Activated naive CD8-positive, alpha-beta T cell treated with anti-CD3 and anti-CD28 coated beads for 36 hours (primary cell): Measurements from ENCODE around the gene CORO6. TPM values are rescaled to one million over a fixed set of nuclear protein-coding genes. Genes with fewer than 3 reads are reported as not detected.

Source experiments
- DNase-seq: peaks from one replicate; pipeline ENCODE4 v3.0.0; 2021
- H3K27ac Mint-ChIP-seq: one replicate; pipeline ENCODE4 v1.8.0; 2022; ENCODE audit warnings: mild to moderate bottlenecking, moderate library complexity, mixed read lengths
- H3K27me3 Mint-ChIP-seq: one replicate; pipeline ENCODE4 v1.8.0; 2022; ENCODE audit warnings: mild to moderate bottlenecking, mixed read lengths
- H3K36me3 Mint-ChIP-seq: one replicate; pipeline ENCODE4 v1.8.0; 2021; ENCODE audit warnings: mild to moderate bottlenecking, mixed read lengths
- H3K4me1 Mint-ChIP-seq: one replicate; pipeline ENCODE4 v1.8.0; 2021; ENCODE audit warnings: mixed read lengths
- H3K4me3 Mint-ChIP-seq: one replicate; pipeline ENCODE4 v1.8.0; 2022; ENCODE audit warnings: mild to moderate bottlenecking, moderate library complexity, mixed read lengths
- H3K9me3 Mint-ChIP-seq: one replicate; pipeline ENCODE4 v1.8.0; 2022; ENCODE audit warnings: mixed read lengths
- total RNA-seq, 2 experiments: library from RNA; stranded (reverse); gene quantifications; one replicate each; pipeline ENCODE4 v1.2.3, GENCODE V29; 2021

Gene CORO6
- total RNA-seq, 2 experiments from 2014 or later, result 8.9 to 9.4 TPM

DNA sequence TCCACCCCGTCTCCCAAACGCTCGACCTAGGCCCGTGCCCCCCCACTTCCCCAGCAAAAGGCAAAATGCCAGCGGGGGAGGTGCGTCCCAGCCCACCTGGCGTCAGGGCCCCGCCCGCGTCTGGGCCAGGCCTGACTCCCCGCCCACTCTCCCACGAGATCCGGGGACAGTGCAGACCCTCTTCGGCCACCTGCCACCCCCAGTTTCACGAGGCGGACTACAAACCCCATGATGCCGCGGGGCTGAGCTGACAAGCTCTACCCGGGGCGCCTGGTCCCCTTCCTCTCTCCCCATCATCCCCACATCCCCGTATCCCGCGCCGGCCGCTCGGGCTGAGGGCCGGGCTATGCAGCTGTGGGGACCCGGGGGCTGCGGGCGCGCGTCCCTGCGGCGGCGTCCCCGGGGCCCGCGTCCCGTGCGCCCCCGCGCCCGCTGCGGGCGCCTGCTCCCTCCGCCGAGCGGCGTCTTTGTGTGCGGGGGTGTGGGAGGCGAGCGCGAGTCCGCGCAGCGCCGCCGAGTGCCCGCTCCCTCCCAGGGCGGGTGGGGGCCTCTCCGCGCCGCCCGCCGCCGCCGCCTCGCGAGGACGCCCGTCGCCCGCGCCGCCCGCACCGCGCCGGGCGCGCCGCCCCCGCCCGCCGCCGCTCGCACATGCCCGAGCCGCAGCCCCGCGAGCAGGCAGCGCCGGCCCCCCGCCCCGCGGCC is 29.7 kb downstream of the CORO6 start, which contains the start of gene ANKRD13B:
TSS of gene ANKRD13B (plus strand) at position 283 of the 702 bp plus-strand sequence. CDS start 490 bp downstream, outside the sequence.
- Mint-ChIP-seq H3K4me3 (peak within 1 kb of the TSS; percentile 88), H3K27ac (no peak within 1 kb of the TSS), H3K9me3 (no peaks in the 10 kb centered on the region), H3K4me1 (peaks cover 34% of the 10 kb centered on the region), H3K27me3 (no peaks in the 10 kb centered on the region), H3K36me3 (peaks cover 3% of the 10 kb centered on the region)
- DNase-seq, result peak; percentile 60

DNA sequence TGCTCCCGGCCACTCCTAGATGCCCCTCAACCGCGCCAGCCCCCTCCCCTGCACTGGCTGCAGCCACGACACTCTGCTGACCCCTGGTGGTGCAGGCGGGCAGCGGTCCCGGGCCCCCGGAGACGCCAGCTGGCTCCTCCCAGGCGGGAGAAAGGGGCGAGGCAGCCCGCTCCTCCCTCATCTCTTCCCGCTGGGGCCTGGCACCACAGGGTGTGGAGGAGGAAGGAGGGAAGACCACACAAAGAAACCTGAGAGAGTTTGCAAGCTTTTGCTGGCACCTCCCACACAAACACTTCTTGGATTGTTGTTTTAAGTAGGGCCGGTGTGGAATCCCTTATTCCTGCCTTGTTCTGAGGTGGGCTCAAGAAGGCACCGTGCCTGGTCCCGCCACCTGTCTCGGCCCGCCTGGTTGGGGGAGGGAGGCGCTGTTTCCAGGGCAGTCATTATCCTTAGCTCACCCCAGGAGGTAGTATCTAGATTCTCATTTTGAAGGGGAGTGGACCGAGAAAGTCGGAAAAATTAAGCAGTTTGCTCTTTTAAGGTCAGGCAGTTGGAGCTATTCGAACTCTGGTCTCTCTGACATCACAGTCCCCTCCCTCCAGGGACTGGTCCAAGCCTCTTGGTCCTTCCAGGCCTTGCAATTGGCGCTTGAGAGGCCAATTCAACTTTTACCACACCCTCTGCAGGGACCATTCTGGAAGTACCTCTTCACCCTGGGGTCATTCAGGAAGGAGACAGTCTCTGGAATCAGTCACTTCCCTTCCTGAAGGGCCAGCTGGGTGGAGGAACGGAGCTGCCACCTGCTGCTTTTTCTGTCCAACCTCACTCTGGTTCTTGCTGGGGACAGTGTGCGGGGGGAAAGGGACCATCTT is 30.7 kb downstream of the CORO6 start:
- H3K27ac Mint-ChIP-seq, result peak overlapping the region; percentile 87
- H3K9me3 Mint-ChIP-seq, result no peaks in the 10 kb centered on the region
- peaks cover 44% of the 10 kb centered on the region for H3K4me1 Mint-ChIP-seq
- H3K36me3 Mint-ChIP-seq, result peaks cover 4% of the 10 kb centered on the region
- H3K27me3 Mint-ChIP-seq, result no peaks in the 10 kb centered on the region
- peak overlapping the region; percentile 88 for H3K4me3 Mint-ChIP-seq
- DNase-seq, result peak; percentile 87

GRCh38 chr17:29591146-29591736 is 31.5 kb downstream of the CORO6 start:
- no peaks in the 10 kb centered on the region for H3K9me3 Mint-ChIP-seq
- peak; percentile 65 for DNase-seq
- H3K4me3 Mint-ChIP-seq, result peak overlapping the region; percentile 88
- peaks cover 4% of the 10 kb centered on the region for H3K36me3 Mint-ChIP-seq
- peaks cover 51% of the 10 kb centered on the region for H3K4me1 Mint-ChIP-seq
- H3K27ac Mint-ChIP-seq, result peak overlapping the region; percentile 87
- no peaks in the 10 kb centered on the region for H3K27me3 Mint-ChIP-seq

- Mint-ChIP-seq H3K36me3 (peaks cover 4% of the 10 kb centered on the region), H3K27me3 (no peaks in the 10 kb centered on the region), H3K4me1 (peaks cover 58% of the 10 kb centered on the region), H3K4me3 (peak overlapping the region; percentile 88), H3K9me3 (no peaks in the 10 kb centered on the region), H3K27ac (peak overlapping the region; percentile 87)
- DNase-seq, result peak; percentile 47
These were observed 32.1 kb downstream of the CORO6 start for GRCh38 chr17:29590411-29591145.

- peak within 1 kb of the TSS; percentile 87 for H3K27ac Mint-ChIP-seq
- peaks cover 62% of the 10 kb centered on the region for H3K4me1 Mint-ChIP-seq
- H3K36me3 Mint-ChIP-seq, result peaks cover 4% of the 10 kb centered on the region
- H3K9me3 Mint-ChIP-seq, result no peaks in the 10 kb centered on the region
- DNase-seq, result peak; percentile 92
- no peaks in the 10 kb centered on the region for H3K27me3 Mint-ChIP-seq
- peak within 1 kb of the TSS; percentile 90 for H3K4me3 Mint-ChIP-seq
These were observed 32.9 kb downstream of the CORO6 start, which contains the start of gene GIT1 for GRCh38 chr17:29589524-29590410. Gene GIT1 (minus strand): TSS chr17:29589648. CDS start chr17:29589378, 270 bp downstream.

- Mint-ChIP-seq H3K9me3 (no peaks in the 10 kb centered on the region), H3K4me3 (peak overlapping the region; percentile 90), H3K27ac (peak overlapping the region; percentile 84), H3K4me1 (peaks cover 64% of the 10 kb centered on the region), H3K36me3 (peaks cover 5% of the 10 kb centered on the region), H3K27me3 (no peaks in the 10 kb centered on the region)
- peak; percentile 64 for DNase-seq
These were observed 33.9 kb downstream of the CORO6 start for GRCh38 chr17:29588562-29589411.

DNA sequence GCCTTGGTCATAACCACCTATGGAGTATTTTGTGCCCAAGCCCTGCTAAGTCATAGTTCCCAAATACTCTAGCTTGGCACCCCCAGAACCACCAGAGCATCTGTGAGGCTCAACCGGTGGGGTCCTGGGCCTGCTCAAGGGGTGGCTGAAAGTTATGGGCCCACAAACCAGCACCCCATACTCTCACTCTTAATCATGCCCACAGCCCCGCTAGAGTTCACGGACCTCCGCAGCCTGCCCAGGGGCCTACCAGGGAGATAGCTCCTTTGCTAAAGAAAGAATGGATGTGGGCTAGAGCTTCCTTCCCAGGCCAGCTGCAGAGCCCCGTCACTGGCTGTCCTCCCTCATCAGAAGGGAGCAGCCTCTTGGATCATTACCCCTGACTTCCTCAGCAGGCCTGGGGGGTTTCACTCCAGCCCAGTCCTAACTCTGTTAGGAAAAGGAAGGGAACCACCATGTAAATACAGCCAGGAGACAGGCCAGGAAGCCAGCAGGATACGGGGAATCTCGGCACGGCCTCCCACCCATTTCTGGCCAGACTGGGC is 34.6 kb downstream of the CORO6 start:
- no peak for DNase-seq
- Mint-ChIP-seq H3K9me3 (no peaks in the 10 kb centered on the region), H3K27ac (peak overlapping the region; percentile 84), H3K27me3 (no peaks in the 10 kb centered on the region), H3K4me1 (peaks cover 64% of the 10 kb centered on the region), H3K36me3 (peaks cover 12% of the 10 kb centered on the region), H3K4me3 (peak overlapping the region; percentile 90)

DNA sequence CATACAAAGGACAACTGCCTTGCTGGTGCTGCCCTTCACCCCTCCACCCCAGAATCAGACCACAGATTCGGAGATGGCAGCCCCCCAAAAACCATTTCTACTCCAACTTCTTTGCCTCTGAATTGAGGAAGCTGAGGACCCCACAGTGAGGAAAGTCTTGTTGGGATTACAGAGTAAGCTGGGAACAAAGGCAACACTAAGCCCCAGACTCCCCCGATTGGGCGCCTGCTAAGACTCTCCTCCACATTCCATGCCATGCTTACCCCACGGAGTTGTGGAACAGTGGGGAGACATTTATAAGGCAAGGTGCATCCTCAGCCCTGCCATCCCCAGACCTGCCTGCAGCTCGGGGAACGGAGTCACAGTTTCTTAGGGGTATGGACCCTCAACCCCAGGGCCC is 35.1 kb downstream of the CORO6 start:
- no peaks in the 10 kb centered on the region for H3K27me3 Mint-ChIP-seq

DNA sequence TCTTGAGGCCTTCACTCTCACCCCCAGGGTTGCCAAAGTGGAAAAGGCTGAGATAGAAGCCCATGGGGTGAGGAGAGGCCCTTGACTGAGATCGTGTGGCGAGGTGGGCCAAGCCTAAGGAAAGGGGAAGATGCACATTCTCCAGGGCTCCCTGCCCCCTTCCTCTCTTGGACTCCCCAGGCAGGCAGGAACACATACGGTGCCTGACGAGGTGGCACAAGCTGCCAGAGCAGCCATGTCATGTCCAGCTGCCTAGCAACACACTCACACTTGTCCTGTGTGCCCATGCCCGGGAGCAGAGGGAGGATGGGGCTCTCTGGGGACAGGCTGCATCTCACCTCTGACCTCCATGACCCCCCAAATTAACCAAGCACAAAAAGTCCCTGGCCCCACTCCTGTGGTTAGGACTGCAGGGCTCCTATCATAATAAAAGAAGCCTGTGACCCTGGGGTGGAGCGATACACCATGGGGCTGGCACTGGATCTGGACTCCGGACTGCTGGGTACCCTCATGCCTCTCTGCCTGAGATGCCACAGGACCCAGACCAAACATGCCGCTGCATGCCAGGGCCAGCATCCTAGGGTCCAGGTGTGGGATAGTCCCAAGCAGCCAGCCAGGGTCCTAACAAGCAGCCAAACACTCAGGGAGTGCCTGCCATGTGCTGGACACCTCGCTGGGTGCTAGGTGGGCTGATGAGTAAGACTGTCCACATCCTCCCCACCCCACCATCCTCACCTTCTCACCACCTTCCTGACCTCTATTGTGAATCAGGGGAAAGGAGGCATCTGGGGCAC is 35.8 kb downstream of the CORO6 start:
- Mint-ChIP-seq H3K27me3 (no peaks in the 10 kb centered on the region), H3K36me3 (peaks cover 24% of the 10 kb centered on the region), H3K4me3 (peak overlapping the region; percentile 90), H3K4me1 (peaks cover 55% of the 10 kb centered on the region), H3K27ac (peak overlapping the region; percentile 84), H3K9me3 (no peaks in the 10 kb centered on the region)
- DNase-seq, result no peak

More for the DNA sequence above, 35.1 kb downstream of the CORO6 start:
- Mint-ChIP-seq H3K4me1 (peaks cover 61% of the 10 kb centered on the region), H3K4me3 (peak overlapping the region; percentile 90), H3K36me3 (peaks cover 17% of the 10 kb centered on the region), H3K9me3 (no peaks in the 10 kb centered on the region), H3K27ac (peak overlapping the region; percentile 84)
- no peak for DNase-seq

DNA sequence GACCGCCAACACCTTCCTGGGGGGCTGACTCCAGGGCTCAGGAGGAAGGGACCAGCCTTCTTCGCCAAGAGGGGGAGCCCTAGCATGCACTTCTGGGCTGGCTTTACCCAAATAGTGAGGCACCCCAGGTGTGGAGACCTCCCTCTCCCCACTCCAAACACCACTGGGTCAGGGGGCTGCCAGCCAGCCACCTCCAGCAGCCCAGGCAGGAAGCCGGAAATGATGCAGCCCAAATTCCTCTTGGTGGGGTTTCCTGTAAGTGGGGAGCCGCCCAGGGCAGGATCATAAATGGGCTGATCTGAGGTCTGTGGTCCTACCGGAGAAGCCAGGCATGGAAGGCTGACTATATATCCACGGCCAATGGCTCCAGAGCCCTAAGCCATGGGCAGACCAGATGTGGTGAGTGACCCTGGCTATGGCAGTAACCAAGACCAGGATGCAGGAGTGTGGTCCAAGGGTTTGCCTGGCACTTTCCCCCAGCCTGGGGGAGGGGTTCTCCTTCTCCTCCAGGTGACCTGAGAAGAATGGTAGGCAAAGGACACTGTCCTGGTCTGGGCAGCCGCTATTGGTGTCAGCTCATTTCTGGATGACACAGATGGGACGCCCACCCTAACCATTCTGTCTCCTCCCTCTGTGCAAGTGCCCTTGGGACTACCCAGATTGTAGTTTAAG is 37.5 kb downstream of the CORO6 start:
- Mint-ChIP-seq H3K27ac (peak overlapping the region; percentile 80), H3K36me3 (peaks cover 36% of the 10 kb centered on the region), H3K9me3 (no peaks in the 10 kb centered on the region), H3K27me3 (no peaks in the 10 kb centered on the region), H3K4me1 (peaks cover 52% of the 10 kb centered on the region), H3K4me3 (peak overlapping the region; percentile 37)
- peak; percentile 34 for DNase-seq

GRCh38 chr17:29584452-29585079 is 38.1 kb downstream of the CORO6 start:
- no peak for DNase-seq
- H3K4me3 Mint-ChIP-seq, result peak overlapping the region; percentile 34
- peak overlapping the region; percentile 80 for H3K27ac Mint-ChIP-seq
- H3K27me3 Mint-ChIP-seq, result no peaks in the 10 kb centered on the region
- no peaks in the 10 kb centered on the region for H3K9me3 Mint-ChIP-seq
- H3K36me3 Mint-ChIP-seq, result peaks cover 41% of the 10 kb centered on the region
- peaks cover 49% of the 10 kb centered on the region for H3K4me1 Mint-ChIP-seq
